Large intestine (tissue), 3 donors: Measurements from ENCODE around the gene EDEM1. TPM values are rescaled to one million over a fixed set of nuclear protein-coding genes. Genes with fewer than 3 reads are reported as not detected.
"Not testable (repeated sequence)": the region's sequence is repeated elsewhere in the genome, so short reads cannot be mapped to it uniquely, and the experiment has no call there.

Source experiments
- DNase-seq, 2 donors: peaks; one replicate each; pipeline versions ENCODE4 v3.0.0 to v3.0.0-alpha.2; 2013
- H3K27ac ChIP-seq: one replicate; pipeline ENCODE4 v1.5.1; 2013; ENCODE audit warnings: low read length
- H3K27me3 ChIP-seq: 2 replicates; pipeline ENCODE4 v1.6.1; 2013; ENCODE audit warnings: low read length; ENCODE audit not compliant: control insufficient read depth, insufficient read depth
- H3K36me3 ChIP-seq: 2 replicates; pipeline ENCODE4 v1.6.1; 2013; ENCODE audit warnings: low read length; ENCODE audit not compliant: control insufficient read depth, insufficient read depth
- H3K4me1 ChIP-seq: one replicate; pipeline ENCODE4 v1.6.1; 2013; ENCODE audit warnings: low read length; ENCODE audit not compliant: control insufficient read depth, insufficient read depth
- H3K4me3 ChIP-seq: one replicate; pipeline ENCODE4 v1.5.1; 2013; ENCODE audit warnings: low read length
- H3K9me3 ChIP-seq: one replicate; pipeline ENCODE4 v1.6.1; 2013; ENCODE audit warnings: mild to moderate bottlenecking, low read depth, low read length, moderate library complexity; ENCODE audit not compliant: control insufficient read depth
- WGBS: methylation state at CpG from one replicate; pipeline ENCODE4 v1.1.5; 2013; ENCODE audit warnings: low lambda C conversion rate; ENCODE audit not compliant: insufficient coverage; 5-methylcytosine and 5-hydroxymethylcytosine counted together
- polyA plus RNA-seq: library from polyadenylated mRNA; unstranded; fragments of 120-200 nt; gene quantifications from one replicate; pipeline ENCODE4 v1.2.1, GENCODE V29; 2013

EDEM1 gene
- polyA plus RNA-seq, 1 donor, result 22.2 TPM

GRCh38 chr3:5231074-5231473, 43.6 kb downstream of the EDEM1 start:
- H3K27me3 ChIP-seq, result peaks cover 8% of the 10 kb centered on the region
- WGBS, result 60% methylated on average over 1 of the region's 6 CpGs
- no peaks in the 10 kb centered on the region for H3K9me3 ChIP-seq
- H3K4me1 ChIP-seq, result no peaks in the 10 kb centered on the region
- no peak for DNase-seq
- H3K36me3 ChIP-seq, result no peaks in the 10 kb centered on the region
- no peak overlapping the region for H3K4me3 ChIP-seq
- no peak overlapping the region for H3K27ac ChIP-seq

DNA sequence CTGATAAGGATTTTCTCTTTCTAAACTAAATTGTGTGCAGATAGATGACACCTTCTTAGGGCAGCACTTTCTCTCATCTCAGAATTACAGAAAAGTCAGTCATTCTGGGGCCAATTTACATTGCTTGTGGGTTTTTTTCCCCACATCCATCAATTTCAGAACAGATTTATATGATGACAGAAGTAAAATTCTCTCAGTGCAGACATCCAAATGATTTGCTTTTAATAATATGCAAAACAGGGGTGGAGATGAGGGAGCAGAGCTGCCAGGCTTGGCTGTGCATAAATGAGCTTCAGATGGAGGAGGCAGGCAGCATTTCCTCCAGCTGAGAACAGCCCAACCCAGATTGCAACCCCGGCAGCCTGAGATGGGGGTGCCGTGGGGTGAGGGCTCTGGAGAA, 44.0 kb downstream of the EDEM1 start:
- Histone ChIP-seq H3K27me3 (peaks cover 8% of the 10 kb centered on the region), H3K9me3 (no peaks in the 10 kb centered on the region), H3K27ac (no peak overlapping the region), H3K4me3 (no peak overlapping the region), H3K4me1 (no peaks in the 10 kb centered on the region), H3K36me3 (no peaks in the 10 kb centered on the region)
- WGBS, result no CpG with 5 or more reads among the region's 2 CpGs
- no peak for DNase-seq

- Histone ChIP-seq H3K27ac (no peak overlapping the region), H3K36me3 (no peaks in the 10 kb centered on the region), H3K27me3 (peaks cover 8% of the 10 kb centered on the region), H3K9me3 (no peaks in the 10 kb centered on the region), H3K4me3 (no peak overlapping the region), H3K4me1 (no peaks in the 10 kb centered on the region)
- DNase-seq, result no peak
- no CpG with 5 or more reads among the region's 6 CpGs for WGBS
Observed at GRCh38 chr3:5232570-5232969, 45.1 kb downstream of the EDEM1 start.

- no peaks in the 10 kb centered on the region for H3K36me3 ChIP-seq
- H3K4me1 ChIP-seq, result no peaks in the 10 kb centered on the region
- no peak for DNase-seq
- no peaks in the 10 kb centered on the region for H3K9me3 ChIP-seq
- no peak overlapping the region for H3K4me3 ChIP-seq
- H3K27me3 ChIP-seq, result peaks cover 6% of the 10 kb centered on the region
- no CpG with 5 or more reads among the region's 2 CpGs for WGBS
- no peak overlapping the region for H3K27ac ChIP-seq
Observed at GRCh38 chr3:5233026-5233425, 45.5 kb downstream of the EDEM1 start.

DNA sequence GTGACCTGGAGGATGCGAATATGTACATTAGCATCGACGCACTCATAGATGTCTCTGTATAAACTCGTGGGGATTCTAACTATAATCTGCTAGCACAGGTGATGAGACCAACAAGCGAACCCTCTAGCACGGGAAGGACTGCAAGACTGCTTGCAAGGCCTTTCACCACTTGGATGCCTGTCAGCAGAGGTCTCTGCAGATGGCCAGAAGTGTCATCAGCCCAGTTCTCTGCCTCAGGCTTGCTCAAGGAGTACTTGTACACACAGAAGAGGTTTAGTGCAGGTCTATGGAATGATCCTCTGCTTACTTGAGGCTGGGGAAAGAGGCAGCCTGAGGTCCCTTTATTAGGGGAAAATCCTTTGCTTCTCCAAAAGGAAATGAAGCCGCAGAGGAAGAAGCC, 48.1 kb downstream of the EDEM1 start:
- no peaks in the 10 kb centered on the region for H3K9me3 ChIP-seq
- no peaks in the 10 kb centered on the region for H3K36me3 ChIP-seq
- no peak overlapping the region for H3K27ac ChIP-seq
- 100% methylated on average over 2 of the region's 7 CpGs for WGBS
- no peaks in the 10 kb centered on the region for H3K4me1 ChIP-seq
- H3K27me3 ChIP-seq, result no peaks in the 10 kb centered on the region
- no peak for DNase-seq
- H3K4me3 ChIP-seq, result no peak overlapping the region

DNA sequence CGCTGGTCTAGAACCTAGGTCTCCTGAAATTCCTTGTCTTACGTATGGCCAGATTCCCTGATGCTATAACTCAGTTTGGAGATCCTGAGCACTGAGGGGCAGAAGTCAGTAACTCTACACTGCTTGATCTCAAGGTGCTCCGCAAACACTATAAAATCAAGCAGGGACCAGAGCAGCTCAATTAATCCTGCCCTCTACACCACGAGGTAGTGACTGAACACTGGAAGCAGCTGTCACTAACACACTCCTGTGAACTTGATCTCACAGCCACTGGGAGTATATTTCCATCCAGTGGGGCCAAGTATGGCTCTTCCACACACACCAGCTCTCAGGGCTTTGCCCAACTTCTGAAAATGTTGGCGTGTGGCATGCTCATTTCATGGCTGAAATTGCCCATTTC, 51.0 kb downstream of the EDEM1 start:
- Histone ChIP-seq H3K27ac (no peak overlapping the region), H3K36me3 (no peaks in the 10 kb centered on the region), H3K4me1 (no peaks in the 10 kb centered on the region), H3K4me3 (no peak overlapping the region), H3K9me3 (peaks cover 8% of the 10 kb centered on the region), H3K27me3 (no peaks in the 10 kb centered on the region)
- no CpG with 5 or more reads among the region's 5 CpGs for WGBS
- DNase-seq, result no peak

GRCh38 chr3:5239602-5240001, 52.1 kb downstream of the EDEM1 start:
- Histone ChIP-seq H3K4me1 (no peaks in the 10 kb centered on the region), H3K36me3 (no peaks in the 10 kb centered on the region), H3K9me3 (peaks cover 9% of the 10 kb centered on the region), H3K4me3 (no peak overlapping the region), H3K27ac (no peak overlapping the region), H3K27me3 (no peaks in the 10 kb centered on the region)
- no peak for DNase-seq
- WGBS, result no CpG with 5 or more reads among the region's 4 CpGs

DNA sequence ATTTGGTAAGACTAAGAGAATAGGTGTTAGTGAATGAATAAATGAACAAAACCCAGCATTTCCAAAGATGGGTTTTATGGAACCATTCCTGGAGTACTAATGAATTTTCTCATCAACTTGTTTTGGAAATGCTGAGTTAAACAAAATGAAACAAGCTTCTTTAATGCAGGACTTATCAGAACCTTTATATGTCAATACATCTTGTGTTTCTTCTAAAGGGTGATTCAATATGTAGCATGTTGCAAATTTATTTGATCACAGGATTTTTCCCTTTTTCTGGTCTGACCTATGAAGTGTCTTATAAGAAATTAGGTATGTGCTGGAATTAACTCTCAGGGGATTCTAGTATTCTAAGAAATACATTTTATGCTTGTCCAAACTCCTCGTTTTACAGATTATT, 53.2 kb downstream of the EDEM1 start:
- H3K9me3 ChIP-seq, result peaks cover 9% of the 10 kb centered on the region
- no peaks in the 10 kb centered on the region for H3K36me3 ChIP-seq
- H3K4me3 ChIP-seq, result no peak overlapping the region
- H3K27me3 ChIP-seq, result no peaks in the 10 kb centered on the region
- DNase-seq, result no peak
- no peak overlapping the region for H3K27ac ChIP-seq
- H3K4me1 ChIP-seq, result no peaks in the 10 kb centered on the region
- 100% methylated on average over 1 of the region's 1 CpG for WGBS

DNA sequence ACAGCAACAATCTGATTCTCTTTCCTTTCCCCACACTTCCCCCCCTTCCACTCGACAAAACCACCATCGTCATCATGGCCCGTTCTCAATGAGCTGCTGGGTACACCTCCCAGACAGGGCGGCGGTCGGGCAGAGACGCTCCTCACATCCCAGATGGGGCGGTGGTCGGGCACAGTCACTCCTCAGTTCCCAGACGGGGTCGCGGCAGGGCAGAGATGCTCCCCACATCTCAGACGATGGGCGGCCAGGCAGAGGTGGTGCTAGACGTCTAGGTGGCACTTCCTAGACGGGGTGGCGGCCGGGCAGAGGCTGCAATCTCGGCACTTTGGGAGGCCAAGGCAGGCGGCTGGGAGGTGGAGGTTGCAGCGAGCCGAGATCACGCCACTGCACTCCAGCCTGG, 55.3 kb downstream of the EDEM1 start:
- not testable (repeated sequence) for H3K36me3 ChIP-seq, H3K4me3 ChIP-seq, H3K27me3 ChIP-seq, H3K4me1 ChIP-seq, H3K27ac ChIP-seq, DNase-seq, H3K9me3 ChIP-seq
- no CpG with 5 or more reads among the region's 23 CpGs for WGBS

- no peak for DNase-seq
- H3K27me3 ChIP-seq, result no peaks in the 10 kb centered on the region
- H3K4me3 ChIP-seq, result no peak overlapping the region
- H3K9me3 ChIP-seq, result peaks cover 9% of the 10 kb centered on the region
- no peaks in the 10 kb centered on the region for H3K36me3 ChIP-seq
- H3K4me1 ChIP-seq, result no peaks in the 10 kb centered on the region
- no peak overlapping the region for H3K27ac ChIP-seq
Observed at GRCh38 chr3:5245927-5246326, 58.4 kb downstream of the EDEM1 start.

DNA sequence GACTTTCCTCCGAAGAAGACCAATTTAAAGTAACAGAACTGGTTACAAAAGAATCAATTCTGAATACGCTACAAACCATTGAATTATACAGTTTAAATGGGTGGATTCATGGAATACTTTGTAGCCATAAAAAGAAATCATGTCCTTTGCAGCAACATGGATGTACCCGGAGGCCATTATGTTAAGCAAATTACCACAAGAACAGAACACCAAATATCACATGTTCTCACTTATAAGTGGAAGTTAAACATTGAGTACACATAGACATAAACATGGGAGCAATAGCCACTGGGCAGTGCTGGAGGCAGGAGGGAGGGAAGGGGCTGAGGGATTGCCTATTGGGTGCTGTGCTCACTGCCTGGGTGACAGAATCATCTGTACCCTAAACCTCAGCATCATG, 61.3 kb downstream of the EDEM1 start:
- no peak for DNase-seq
- no peaks in the 10 kb centered on the region for H3K27me3 ChIP-seq
- no peaks in the 10 kb centered on the region for H3K4me1 ChIP-seq
- H3K4me3 ChIP-seq, result no peak overlapping the region
- H3K36me3 ChIP-seq, result no peaks in the 10 kb centered on the region
- no peaks in the 10 kb centered on the region for H3K9me3 ChIP-seq
- H3K27ac ChIP-seq, result no peak overlapping the region
- WGBS, result 93% methylated on average over 2 of the region's 3 CpGs
